B cell (primary cell): ENCODE data around the gene DFFB. TPM values are rescaled to one million over a fixed set of nuclear protein-coding genes. Genes with fewer than 3 reads are reported as not detected.

Experiments
- ATAC-seq: fragments of 200-7000 bp; cut with Tn5 transposase; one replicate; pipeline ENCODE4 v1.10.0; 2021; ENCODE audit warnings: low read depth, mild to moderate bottlenecking, moderate number of reproducible peaks, moderate library complexity
- CTCF ChIA-PET: fragments of 350-600 bp; sonication (Branson Sonifier 250); formaldehyde crosslinking; loops from one replicate; lab custom pipeline; 2021; ENCODE audit warnings: antibody characterized with exemption, inconsistent platforms; lab: Charles Lee
- POLR2A ChIA-PET: fragments of 350-600 bp; sonication (Branson Sonifier 250); formaldehyde crosslinking; loops from one replicate; lab custom pipeline; 2021; ENCODE audit warnings: antibody characterized with exemption; lab: Charles Lee
- DNase-seq: peaks from one replicate; pipeline ENCODE4 v3.0.0; 2013
- H2AFZ ChIP-seq: 2 replicates; pipeline ENCODE4 v1.6.1; 2012; ENCODE audit warnings: mild to moderate bottlenecking, low read depth, low read length; ENCODE audit not compliant: insufficient read depth, poor library complexity, severe bottlenecking
- H3K27ac ChIP-seq, 2 donors: 1 replicate in 1 of 2; 2 replicates in 1 of 2; pipeline ENCODE4 v1.5.1; 2012 to 2013; ENCODE audit warnings: low read length in 2 of 2, mild to moderate bottlenecking in 2 of 2, moderate library complexity in 1 of 2
- H3K27me3 ChIP-seq, 4 experiments: fragments of 200-600 bp in 1 of 4; sonication (generic) in 1 of 4; replicated peaks in 1 of 4; 1 replicate in 2 of 4; 2 replicates in 2 of 4; pipeline versions ENCODE4 v1.6.1 to v1.7.0; 2013 to 2016; ENCODE audit warnings: low read length in 3 of 4, mild to moderate bottlenecking in 2 of 4, mixed read lengths in 1 of 4, moderate library complexity in 1 of 4; ENCODE audit not compliant: insufficient read depth in 4 of 4, control insufficient read depth in 3 of 4; ENCODE audit errors: control extremely low read depth in 1 of 4
- H3K36me3 ChIP-seq, 2 experiments: replicated peaks in 1 of 2; 1 replicate in 1 of 2; 2 replicates in 1 of 2; pipeline versions ENCODE4 v1.6.1 to v1.7.1; 2013; ENCODE audit warnings: low read length in 1 of 2; ENCODE audit not compliant: insufficient read depth in 2 of 2, control insufficient read depth in 1 of 2; ENCODE audit errors: control extremely low read depth in 1 of 2, extremely low read depth in 1 of 2
- H3K4me1 ChIP-seq, 2 donors: fragments of 200-600 bp in 1 of 2; sonication (generic) in 1 of 2; 1 replicate in 1 of 2; 2 replicates in 1 of 2; pipeline versions ENCODE4 v1.5.1 to v1.6.1; 2013 to 2017; ENCODE audit warnings: low read length in 2 of 2; ENCODE audit not compliant: control insufficient read depth in 2 of 2, insufficient read depth in 2 of 2
- H3K4me2 ChIP-seq: replicated peaks from 2 replicates; pipeline ENCODE3; 2012; ENCODE audit warnings: mild to moderate bottlenecking, low read depth, low read length; ENCODE audit not compliant: poor library complexity, severe bottlenecking
- H3K4me3 ChIP-seq, 5 experiments: fragments of 200-600 bp in 1 of 5; sonication (generic) in 1 of 5; 1 replicate in 3 of 5; 2 replicates in 2 of 5; pipeline versions ENCODE4 v1.5.1 to v1.7.0; 2011 to 2016; ENCODE audit warnings: low read length in 4 of 5, mild to moderate bottlenecking in 4 of 5, low read depth in 2 of 5, control low read depth in 1 of 5, moderate library complexity in 1 of 5; ENCODE audit not compliant: insufficient read depth in 1 of 5; ENCODE audit errors: control extremely low read depth in 1 of 5, extremely low read depth in 1 of 5
- H3K79me2 ChIP-seq: fragments of 200-600 bp; sonication (generic); one replicate; pipeline ENCODE4 v1.6.0; 2016; ENCODE audit warnings: low read length; ENCODE audit not compliant: control insufficient read depth, insufficient read depth
- H3K9ac ChIP-seq: fragments of 200-600 bp; sonication (generic); 2 replicates; pipeline ENCODE4 v1.6.1; 2017; ENCODE audit warnings: mild to moderate bottlenecking, low read length, moderate library complexity
- H3K9me3 ChIP-seq, 3 donors: one replicate each; pipeline versions ENCODE4 v1.6.1 to v1.7.1; 2013; ENCODE audit warnings: low read length in 2 of 3; ENCODE audit not compliant: control insufficient read depth in 2 of 3, insufficient read depth in 1 of 3; ENCODE audit errors: control extremely low read depth in 1 of 3
- H4K20me1 ChIP-seq: 2 replicates; pipeline ENCODE4 v1.6.0; 2012; ENCODE audit warnings: mild to moderate bottlenecking, low read length; ENCODE audit not compliant: insufficient read depth, control insufficient read depth, poor library complexity, severe bottlenecking
- H3K27ac Mint-ChIP-seq: one replicate; pipeline ENCODE4 v1.8.0; 2021; ENCODE audit warnings: mixed read lengths
- H3K27me3 Mint-ChIP-seq: one replicate; pipeline ENCODE4 v1.8.0; 2021; ENCODE audit warnings: mixed read lengths
- H3K4me1 Mint-ChIP-seq: one replicate; pipeline ENCODE4 v1.8.0; 2021; ENCODE audit warnings: mixed read lengths
- H3K4me3 Mint-ChIP-seq: one replicate; pipeline ENCODE4 v1.8.0; 2021; ENCODE audit warnings: mixed read lengths
- H3K9me3 Mint-ChIP-seq: one replicate; pipeline ENCODE4 v1.8.0; 2022; ENCODE audit warnings: mixed read lengths; ENCODE audit not compliant: insufficient read depth
- EZH2 ChIP-seq: IDR thresholded peaks from 2 replicates; pipeline ENCODE4 v1.6.1; 2012; ENCODE audit warnings: borderline replicate concordance, low read depth, mild to moderate bottlenecking, moderate library complexity, low read length; ENCODE audit not compliant: insufficient read depth, poor library complexity, severe bottlenecking
- WGBS: methylation state at CpG from one replicate; pipeline ENCODE4 v1.1.5; 2013; ENCODE audit warnings: missing lambda C conversion rate; ENCODE audit not compliant: insufficient coverage; 5-methylcytosine and 5-hydroxymethylcytosine counted together
- intact Hi-C: fragments of 100-400 bp; cut with micrococcal nuclease; formaldehyde crosslinking; loops from one replicate; pipeline ENCODE4 v1.10.0; 2022
- polyA plus RNA-seq: library from polyadenylated mRNA; depleted of rRNA; stranded (reverse); fragments of >200 nt; gene quantifications from 2 replicates; pipeline ENCODE4 v1.2.3, GENCODE V29; 2012
- total RNA-seq, 2 donors: library from RNA; stranded (reverse); fragments of 120-200 nt in 1 of 2; gene quantifications; 1 replicate in 1 of 2; 2 replicates in 1 of 2; pipeline versions ENCODE4 v1.2.3 to v1.2.4, GENCODE V29; 2013 to 2022
- TF ChIP-seq, protein P1 (sequence below): fragments of 200-600 bp; IDR thresholded peaks from one replicate; pipeline ENCODE4 v1.8.0; 2022; ENCODE audit warnings: antibody characterized with exemption, mild to moderate bottlenecking

DFFB gene
- total and polyA plus RNA-seq, 2 donors (not counting 1 experiment from before 2014, with no cell fraction given): 14.0 to 17.4 TPM

DNA sequence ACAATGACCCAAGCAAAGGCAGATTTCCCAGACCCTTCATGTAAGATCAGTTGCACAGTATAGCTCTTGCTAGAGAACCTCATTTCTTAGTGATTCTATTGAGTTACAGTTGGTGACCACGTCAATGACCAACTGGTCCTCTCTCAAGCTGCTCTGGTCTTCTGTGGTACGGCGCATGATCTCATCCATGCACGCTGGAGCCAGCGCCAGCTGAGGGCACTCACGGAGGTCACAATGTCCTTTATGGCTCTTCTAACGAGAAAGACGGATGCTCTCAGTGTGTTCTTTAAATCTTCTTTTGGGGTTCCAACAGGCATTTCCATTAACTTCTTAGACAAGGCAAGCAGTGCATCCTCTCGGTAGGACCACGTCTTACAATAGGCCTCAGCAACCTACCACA is 22.6 kb upstream of the DFFB start:
- Histone ChIP-seq H3K4me3 (no peak overlapping the region), H3K9me3 (peaks cover 0 to 14% (median 1%) of the 10 kb centered on the region in 3 donors), H3K4me2 (no peak overlapping the region), H2AFZ (no peak overlapping the region), H3K9ac (no peak overlapping the region), H4K20me1 (no peaks in the 10 kb centered on the region), H3K27ac (no peak overlapping the region), H3K4me1 (peaks cover 0 to 2% of the 10 kb centered on the region in 2 donors), H3K36me3 (peaks cover 24 to 60% of the 10 kb centered on the region in 2 experiments), H3K27me3 (no peaks in the 10 kb centered on the region), H3K79me2 (no peaks in the 10 kb centered on the region)
- ChIA-PET CTCF (no interaction called here), POLR2A (no interaction called here)
- Mint-ChIP-seq H3K4me1 (peaks cover 5% of the 10 kb centered on the region), H3K27ac (no peak overlapping the region), H3K4me3 (no peak overlapping the region), H3K27me3 (no peaks in the 10 kb centered on the region), H3K9me3 (peaks cover 3% of the 10 kb centered on the region)
- intact Hi-C loops: no loop called here
- no peak for DNase-seq
- ATAC-seq: no peak
- WGBS: 100% methylated on average over 10 of the region's 10 CpGs
- TF ChIP-seq EZH2: no peak
- TF ChIP-seq, protein P1, sequence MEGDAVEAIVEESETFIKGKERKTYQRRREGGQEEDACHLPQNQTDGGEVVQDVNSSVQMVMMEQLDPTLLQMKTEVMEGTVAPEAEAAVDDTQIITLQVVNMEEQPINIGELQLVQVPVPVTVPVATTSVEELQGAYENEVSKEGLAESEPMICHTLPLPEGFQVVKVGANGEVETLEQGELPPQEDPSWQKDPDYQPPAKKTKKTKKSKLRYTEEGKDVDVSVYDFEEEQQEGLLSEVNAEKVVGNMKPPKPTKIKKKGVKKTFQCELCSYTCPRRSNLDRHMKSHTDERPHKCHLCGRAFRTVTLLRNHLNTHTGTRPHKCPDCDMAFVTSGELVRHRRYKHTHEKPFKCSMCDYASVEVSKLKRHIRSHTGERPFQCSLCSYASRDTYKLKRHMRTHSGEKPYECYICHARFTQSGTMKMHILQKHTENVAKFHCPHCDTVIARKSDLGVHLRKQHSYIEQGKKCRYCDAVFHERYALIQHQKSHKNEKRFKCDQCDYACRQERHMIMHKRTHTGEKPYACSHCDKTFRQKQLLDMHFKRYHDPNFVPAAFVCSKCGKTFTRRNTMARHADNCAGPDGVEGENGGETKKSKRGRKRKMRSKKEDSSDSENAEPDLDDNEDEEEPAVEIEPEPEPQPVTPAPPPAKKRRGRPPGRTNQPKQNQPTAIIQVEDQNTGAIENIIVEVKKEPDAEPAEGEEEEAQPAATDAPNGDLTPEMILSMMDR: no peak

DNA sequence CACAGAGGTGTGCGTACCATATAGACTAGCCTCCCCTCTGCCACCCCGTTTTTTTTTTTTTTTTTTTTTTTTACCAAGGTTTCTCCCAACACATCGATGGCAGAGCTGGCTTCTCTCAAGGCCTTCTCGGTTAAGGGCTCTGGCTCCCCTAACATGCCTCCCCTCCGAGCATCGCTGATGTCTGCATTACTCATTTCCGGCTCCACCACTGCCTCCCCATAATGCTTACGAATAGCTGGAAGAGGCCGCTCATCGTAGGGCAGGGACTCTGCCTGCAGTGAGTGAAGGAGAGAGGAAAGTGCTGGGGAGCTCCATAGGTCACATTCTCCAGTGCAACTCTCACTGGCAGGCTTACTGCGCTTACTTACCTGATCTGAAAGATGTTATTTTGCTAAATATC is 20.9 kb upstream of the DFFB start:
- Mint-ChIP-seq H3K27me3 (no peaks in the 10 kb centered on the region), H3K4me3 (no peak overlapping the region), H3K9me3 (peaks cover 3% of the 10 kb centered on the region), H3K27ac (no peak overlapping the region), H3K4me1 (peaks cover 14% of the 10 kb centered on the region)
- TF ChIP-seq, protein P1: no peak
- TF ChIP-seq EZH2: no peak
- Histone ChIP-seq H3K4me2 (no peak overlapping the region), H3K9me3 (peaks cover 0 to 14% (median 1%) of the 10 kb centered on the region in 3 donors), H4K20me1 (no peaks in the 10 kb centered on the region), H3K4me1 (peaks cover 0 to 6% of the 10 kb centered on the region in 2 donors), H3K36me3 (peaks cover 22 to 52% of the 10 kb centered on the region in 2 experiments), H3K27ac (no peak overlapping the region), H3K27me3 (no peaks in the 10 kb centered on the region), H3K79me2 (no peaks in the 10 kb centered on the region), H3K9ac (no peak overlapping the region), H2AFZ (no peak overlapping the region), H3K4me3 (no peak overlapping the region)
- 97% methylated on average over 5 of the region's 11 CpGs for WGBS
- no peak for DNase-seq
- ChIA-PET CTCF (no interaction called here), POLR2A (no interaction called here)
- no peak for ATAC-seq
- intact Hi-C loops: no loop called here
